Stimulated activated CD8-positive, alpha-beta memory T cell treated with anti-CD3 and anti-CD28 coated beads, Interleukin-7, amount 100 ng/mL, for 1 hour (primary cell): ENCODE data around the gene TSPAN3.

Experiments used
- DNase-seq, 2 donors: peaks; one replicate each; pipeline ENCODE4 v3.0.0-alpha.2; 2020; ENCODE audit warnings: low read depth in 2 of 2

Gene TSPAN3

DNA sequence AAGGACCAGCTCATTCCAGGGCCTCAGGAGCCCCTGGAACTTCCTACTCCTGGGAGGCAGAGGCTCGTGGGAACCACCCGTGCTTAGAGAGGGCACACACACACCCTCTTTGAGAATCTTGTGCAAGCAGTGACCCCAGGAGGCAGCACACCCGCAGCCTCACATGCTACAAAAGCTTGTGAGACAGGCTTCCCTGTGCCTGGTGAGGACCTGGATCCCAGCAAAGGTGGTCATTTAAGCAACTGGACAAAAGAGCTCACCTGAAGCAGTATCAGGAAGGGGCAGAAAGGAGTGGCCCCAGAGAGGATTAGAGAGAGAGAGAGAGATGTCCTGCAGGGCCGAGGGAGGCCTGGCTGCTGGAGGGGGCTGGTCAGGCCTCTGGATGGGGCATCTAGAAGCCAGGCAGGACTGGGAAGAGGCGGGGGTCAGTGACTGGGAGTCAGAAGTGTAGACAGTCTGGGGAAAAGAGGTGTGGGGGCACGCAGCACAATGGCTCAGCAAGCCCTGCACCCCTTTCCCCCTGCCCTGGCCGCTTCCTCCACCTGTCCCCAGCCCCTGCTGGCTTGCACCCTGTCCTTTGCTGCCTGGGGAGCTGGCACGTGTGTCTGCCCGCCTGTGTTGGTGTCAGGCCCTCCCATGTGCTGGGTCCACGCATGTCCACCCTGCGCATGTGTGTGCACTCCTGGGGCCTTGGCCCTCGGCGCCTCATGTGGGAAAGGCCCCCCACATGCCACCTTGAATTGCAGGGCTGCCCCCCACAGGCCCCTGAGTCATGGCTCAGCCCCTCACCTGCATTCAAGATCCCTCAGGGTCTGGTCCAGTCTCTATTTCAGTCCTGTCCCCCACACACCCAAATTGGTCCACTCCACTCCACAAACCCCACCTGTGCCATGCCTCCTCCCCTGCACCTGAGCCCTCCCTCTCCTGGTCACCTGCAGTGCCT is 36.9 kb downstream of the TSPAN3 start:
- no peak for DNase-seq

- DNase-seq: no peak
Observed at GRCh38 chr15:77033417-77033728, 37.5 kb downstream of the TSPAN3 start.

- no peak for DNase-seq
Observed at GRCh38 chr15:77032647-77033416, 38.1 kb downstream of the TSPAN3 start.

DNA sequence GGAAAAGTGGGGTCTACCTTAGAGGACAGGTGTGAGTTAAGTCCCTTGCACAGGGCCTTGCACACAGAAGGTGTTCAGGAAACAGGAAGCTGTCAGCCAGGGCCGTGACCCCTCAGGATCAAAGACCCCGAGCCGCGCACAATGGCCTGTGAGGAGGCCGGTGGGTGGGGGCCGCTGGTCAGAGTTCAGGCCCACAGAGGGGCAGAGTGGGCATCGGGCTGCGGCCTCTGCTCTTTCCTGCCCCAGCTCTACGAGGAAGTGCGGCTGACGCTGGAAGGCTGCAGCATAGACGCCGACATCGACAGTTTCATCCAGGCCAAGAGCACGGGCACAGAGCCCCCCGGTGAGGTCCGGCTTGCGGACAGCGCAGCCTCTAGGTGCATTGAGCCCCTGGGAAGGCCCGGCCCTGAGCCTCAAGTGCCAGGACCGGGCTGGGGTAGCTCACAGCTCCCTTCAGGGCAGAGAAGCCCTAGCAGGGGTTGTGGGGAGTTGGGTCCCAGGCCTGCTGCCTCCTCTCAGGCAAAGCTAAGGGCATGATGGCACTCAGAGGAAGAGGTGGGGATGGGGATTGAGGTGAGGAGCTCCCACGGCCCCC is 38.8 kb downstream of the TSPAN3 start:
- DNase-seq: no peak

DNA sequence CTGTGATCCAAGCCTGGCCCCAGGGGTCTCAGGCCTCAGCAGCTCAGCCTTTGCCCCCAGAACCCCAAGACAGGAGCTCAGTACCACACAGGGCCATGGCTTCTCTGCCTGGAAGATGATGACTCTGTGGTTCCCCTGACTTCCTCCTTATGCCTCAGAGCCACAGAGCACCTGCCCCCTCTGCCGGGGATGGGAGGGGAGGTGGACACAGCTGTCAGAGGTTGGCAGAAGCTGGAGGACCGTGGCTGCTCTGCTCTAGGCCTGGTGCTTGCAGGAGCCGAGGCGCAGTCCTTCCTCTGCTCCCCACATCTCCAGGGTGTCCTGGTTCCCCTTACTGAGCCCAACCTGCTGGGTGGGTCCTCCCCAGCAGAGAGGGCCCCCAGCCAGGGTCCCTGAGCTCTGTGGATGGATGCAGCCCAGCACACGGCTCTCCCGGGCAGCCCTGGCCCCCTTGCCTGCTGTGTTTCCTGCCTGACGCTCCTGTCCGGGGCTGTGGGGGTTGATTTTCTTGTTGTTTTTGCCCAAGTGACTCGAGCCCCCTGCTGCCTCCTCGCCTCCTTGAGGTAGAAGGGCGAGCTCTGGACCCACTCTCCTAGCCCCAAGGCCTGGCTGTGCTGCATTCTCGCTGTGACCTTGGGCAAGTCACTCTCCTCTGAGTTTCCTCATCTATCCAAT is 39.4 kb downstream of the TSPAN3 start:
- no peak for DNase-seq

- DNase-seq: no peak
Observed at GRCh38 chr15:77030928-77031375, 40.0 kb downstream of the TSPAN3 start.

GRCh38 chr15:77030048-77030927 is 40.6 kb downstream of the TSPAN3 start:
- no peak for DNase-seq

DNA sequence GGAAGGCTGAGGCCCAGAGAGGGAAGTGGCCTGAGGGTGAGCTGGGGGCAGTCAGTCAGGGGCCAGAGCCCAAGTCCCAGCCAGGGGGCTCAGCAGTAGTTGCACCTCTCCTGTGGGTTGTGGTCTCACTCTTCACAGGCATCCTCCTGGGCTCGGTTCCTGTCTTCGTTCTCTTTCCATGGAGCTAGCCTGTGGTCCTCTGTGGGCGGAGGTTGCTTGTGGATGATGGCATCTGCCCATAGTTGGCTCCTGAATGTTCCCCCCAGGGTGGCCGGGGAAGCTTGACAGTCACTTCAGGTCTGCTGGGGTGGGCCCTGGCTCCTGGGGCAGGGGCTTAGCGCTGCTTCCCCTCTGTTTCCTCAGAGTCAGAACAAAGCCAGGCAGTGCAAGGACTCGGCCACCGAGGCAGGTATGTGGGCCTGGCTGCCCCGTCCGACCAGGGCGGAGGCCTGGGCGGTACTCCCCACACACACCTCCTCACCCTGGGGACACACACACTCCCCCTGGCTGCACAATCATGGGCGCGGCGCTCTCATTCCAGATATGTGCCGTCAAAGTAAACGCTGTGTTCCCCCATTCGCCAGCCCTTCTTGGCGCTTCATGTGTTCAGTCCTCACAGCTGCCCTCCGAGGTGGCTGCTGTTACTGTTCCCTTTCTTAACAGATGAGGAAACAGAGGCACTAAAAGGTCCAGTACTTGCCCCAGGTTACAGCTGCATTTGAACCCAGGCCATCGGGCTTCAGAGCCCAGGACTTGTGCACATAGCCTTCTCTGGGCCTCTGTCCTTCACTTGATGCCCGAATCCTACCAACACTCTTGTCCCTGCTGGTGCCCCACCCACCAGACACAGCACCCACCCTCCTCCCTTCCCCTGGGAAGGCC is 41.5 kb downstream of the TSPAN3 start:
- DNase-seq: no peak

DNA sequence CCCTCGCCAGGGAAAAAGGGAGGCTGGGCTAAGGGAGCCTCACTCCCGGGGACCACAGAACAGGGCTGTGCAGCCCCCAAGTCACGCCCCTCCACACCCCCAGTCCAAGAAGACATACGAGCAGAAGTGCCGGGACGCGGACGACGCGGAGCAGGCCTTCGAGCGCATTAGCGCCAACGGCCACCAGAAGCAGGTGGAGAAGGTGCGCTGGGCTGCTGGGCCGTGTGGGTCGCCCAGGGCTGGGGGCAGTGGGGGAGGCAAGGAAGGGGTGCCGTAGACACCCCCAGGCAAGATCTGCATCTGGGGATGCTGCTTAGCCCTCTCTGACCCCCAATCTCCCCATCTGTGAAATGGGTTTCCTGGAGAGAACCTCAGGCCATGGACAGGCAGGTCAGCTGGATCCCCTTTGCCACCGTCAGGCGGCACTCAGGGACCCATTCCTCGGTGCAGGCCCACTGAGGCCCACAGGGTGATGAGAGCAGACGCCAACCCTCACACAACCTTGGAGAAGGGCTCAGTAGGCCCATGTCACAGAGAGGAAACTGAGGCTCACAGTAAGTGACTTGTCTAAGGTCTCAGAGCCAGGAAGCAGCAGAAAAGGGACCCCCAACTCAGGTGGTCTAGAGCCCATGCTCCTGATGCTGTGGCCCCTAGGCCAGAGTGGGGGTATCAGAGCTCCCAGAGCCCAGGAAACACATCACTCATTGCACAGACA is 42.3 kb downstream of the TSPAN3 start:
- DNase-seq: no peak

- no peak for DNase-seq
Observed at GRCh38 chr15:77027697-77028450, 43.0 kb downstream of the TSPAN3 start.

GRCh38 chr15:77027111-77027696 is 43.7 kb downstream of the TSPAN3 start:
- DNase-seq: no peak

- DNase-seq: no peak
Observed at GRCh38 chr15:77026501-77027110, 44.3 kb downstream of the TSPAN3 start.

DNA sequence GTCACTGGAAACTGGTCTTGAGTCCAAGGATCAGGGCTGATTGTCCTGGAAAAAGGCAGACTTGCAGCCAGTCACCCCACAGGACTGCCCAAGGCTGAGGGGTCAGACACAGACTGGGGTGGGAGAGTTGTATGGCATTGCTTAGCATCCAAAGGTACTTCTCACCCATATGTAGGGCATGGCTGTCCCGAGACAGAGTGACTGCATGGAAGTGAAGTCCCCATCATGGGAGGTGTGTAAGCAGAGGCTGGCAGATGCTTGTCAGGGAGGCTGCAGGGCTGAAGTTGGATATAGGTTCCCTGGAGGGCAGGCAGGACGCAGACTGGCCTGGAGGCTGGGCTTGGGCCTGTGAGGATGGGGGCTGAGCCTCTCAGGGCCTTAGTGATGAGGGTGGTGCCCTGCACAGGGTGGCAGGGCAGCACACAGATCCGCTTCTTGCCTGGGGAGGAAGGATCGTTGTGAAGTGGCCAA is 44.9 kb downstream of the TSPAN3 start:
- no peak for DNase-seq

DNA sequence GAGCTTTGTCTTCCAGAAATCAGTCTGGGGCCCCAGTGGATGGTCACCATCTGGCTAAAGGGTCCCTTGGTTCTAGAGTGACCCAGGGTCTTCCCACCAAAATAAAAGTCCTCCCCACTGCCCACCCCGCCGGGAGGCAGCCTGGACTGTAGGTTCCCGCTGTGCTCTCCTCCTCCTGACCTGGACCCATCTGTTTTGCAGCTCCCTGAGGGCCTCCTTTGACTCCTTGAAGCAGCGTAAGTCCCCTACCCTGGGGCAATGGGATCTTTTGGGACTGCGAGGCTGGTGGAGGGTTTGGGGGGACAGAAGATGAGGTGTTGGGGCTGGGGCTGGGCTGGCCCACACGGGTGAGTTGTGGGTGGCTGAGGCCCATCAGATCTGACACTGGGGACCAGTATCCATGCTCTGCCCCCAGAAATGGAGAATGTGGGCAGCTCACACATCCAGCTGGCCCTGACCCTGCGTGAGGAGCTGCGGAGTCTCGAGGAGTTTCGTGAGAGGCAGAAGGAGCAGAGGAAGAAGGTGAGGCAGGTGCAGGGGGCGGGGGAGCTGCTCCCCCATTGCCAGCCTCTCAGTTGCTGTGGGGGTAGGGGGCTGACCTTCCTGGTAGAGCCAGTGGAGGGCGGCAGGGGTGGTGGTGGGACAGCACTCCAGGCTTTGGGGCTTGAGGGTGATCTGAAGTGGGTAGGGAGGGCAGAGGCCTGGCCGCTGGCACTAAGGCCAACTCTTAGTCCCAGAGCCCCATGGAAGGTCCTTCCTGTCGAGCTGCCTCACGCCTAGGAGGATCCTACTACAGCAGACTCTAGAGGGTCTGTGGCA is 45.6 kb downstream of the TSPAN3 start:
- DNase-seq: no peak

GRCh38 chr15:77024273-77025082 is 46.4 kb downstream of the TSPAN3 start:
- DNase-seq: peak; percentile 41
